ENCODE results near the gene PKN3. TPM values are rescaled to one million over a fixed set of nuclear protein-coding genes. Genes with fewer than 3 reads are reported as not detected.

The PKN3 gene
- total and polyA plus RNA-seq, 2 of the 13 experiments (the other 11 are each of a cell fraction or from before 2014, with no cell fraction given), result 10.5 to 13.2 TPM

DNA sequence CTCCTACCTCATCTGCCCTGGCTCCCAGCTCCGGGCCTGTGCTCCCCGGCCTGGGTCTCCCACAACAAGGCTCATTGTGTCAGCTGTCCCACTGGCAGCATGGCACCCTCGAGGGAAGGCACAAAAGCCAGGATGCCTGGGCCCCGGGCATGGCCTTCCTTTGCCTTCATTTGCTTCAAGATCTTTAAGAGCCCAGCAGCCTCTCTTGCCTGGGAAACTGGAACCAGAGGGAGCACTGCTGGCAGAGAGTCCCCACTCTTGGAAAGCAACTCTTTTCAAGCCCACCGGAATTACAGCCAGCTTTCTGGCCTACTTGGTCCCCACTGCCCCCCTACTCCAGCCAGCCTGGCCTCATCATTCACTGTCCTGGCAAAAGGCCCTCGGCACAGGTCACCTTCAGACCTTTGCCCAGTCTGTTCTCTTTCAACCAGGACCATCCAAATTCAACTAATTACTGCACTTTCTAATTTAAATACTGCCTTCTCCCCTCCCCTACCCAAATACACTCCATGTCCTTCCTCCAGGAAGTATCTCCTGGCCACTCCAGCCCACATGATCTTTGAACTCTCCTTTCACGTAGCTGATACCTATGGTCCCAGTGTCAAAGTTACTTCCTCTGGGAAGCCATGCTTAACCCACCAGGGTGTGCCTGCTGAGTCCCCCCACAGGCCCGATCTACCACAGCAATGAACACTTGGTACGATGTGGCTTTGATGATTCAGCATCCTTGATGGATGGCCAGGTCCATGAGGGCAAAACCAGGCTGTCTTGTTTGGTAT is 60.6 kb downstream of the PKN3 start (continued):
- no peak for TF ChIP-seq EED (CRISPR knock-in tag; IDR thresholded peaks at IDR 0.05)
- TF ChIP-seq, protein P1, sequence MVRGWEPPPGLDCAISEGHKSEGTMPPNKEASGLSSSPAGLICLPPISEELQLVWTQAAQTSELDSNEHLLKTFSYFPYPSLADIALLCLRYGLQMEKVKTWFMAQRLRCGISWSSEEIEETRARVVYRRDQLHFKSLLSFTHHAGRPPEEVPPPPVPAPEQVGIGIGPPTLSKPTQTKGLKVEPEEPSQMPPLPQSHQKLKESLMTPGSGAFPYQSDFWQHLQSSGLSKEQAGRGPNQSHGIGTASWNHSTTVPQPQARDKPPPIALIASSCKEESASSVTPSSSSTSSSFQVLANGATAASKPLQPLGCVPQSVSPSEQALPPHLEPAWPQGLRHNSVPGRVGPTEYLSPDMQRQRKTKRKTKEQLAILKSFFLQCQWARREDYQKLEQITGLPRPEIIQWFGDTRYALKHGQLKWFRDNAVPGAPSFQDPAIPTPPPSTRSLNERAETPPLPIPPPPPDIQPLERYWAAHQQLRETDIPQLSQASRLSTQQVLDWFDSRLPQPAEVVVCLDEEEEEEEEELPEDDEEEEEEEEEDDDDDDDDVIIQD (CRISPR knock-in tag; IDR thresholded peaks at IDR 0.05; ENCODE audit: low read depth), result peak; percentile 30; the same call in 1 of the 2 replicates
- TF ChIP-seq ERF (CRISPR knock-in tag; IDR thresholded peaks at IDR 0.05), result peak; percentile 16; the same call in 1 of the 2 replicates
- TF ChIP-seq PHF8 (CRISPR knock-in tag; IDR thresholded peaks at IDR 0.05), result 0 out of 2 replicates have a peak, but pooled peaks have one; percentile 23
- TF ChIP-seq ZNF614 (CRISPR knock-in tag; IDR thresholded peaks at IDR 0.05; ENCODE audit: borderline replicate concordance), result 0 out of 2 replicates have a peak, but pooled peaks have one; percentile 19
- peak; percentile 70 to 73; a peak in 3 of 4 replicates for TF ChIP-seq MAFK (conservative IDR thresholded peaks at IDR 0.05 in 1 of 2, IDR thresholded peaks at IDR 0.05 in 1 of 2; ENCODE audit: low read length in 2 of 2)
- TF ChIP-seq, protein P2, sequence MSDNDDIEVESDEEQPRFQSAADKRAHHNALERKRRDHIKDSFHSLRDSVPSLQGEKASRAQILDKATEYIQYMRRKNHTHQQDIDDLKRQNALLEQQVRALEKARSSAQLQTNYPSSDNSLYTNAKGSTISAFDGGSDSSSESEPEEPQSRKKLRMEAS (IDR thresholded peaks at IDR 0.05), result peak; percentile 44; the same call in 1 of the 2 replicates
- 0 out of 2 replicates have a peak, but pooled peaks have one; percentile 21 for TF ChIP-seq ZNF792 (CRISPR knock-in tag; IDR thresholded peaks at IDR 0.05)
- TF ChIP-seq, protein P3, sequence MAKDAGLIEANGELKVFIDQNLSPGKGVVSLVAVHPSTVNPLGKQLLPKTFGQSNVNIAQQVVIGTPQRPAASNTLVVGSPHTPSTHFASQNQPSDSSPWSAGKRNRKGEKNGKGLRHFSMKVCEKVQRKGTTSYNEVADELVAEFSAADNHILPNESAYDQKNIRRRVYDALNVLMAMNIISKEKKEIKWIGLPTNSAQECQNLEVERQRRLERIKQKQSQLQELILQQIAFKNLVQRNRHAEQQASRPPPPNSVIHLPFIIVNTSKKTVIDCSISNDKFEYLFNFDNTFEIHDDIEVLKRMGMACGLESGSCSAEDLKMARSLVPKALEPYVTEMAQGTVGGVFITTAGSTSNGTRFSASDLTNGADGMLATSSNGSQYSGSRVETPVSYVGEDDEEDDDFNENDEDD (CRISPR knock-in tag; IDR thresholded peaks at IDR 0.05; ENCODE audit: borderline replicate concordance), result no peak
- TF ChIP-seq, protein P4, sequence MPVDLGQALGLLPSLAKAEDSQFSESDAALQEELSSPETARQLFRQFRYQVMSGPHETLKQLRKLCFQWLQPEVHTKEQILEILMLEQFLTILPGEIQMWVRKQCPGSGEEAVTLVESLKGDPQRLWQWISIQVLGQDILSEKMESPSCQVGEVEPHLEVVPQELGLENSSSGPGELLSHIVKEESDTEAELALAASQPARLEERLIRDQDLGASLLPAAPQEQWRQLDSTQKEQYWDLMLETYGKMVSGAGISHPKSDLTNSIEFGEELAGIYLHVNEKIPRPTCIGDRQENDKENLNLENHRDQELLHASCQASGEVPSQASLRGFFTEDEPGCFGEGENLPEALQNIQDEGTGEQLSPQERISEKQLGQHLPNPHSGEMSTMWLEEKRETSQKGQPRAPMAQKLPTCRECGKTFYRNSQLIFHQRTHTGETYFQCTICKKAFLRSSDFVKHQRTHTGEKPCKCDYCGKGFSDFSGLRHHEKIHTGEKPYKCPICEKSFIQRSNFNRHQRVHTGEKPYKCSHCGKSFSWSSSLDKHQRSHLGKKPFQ (CRISPR knock-in tag; IDR thresholded peaks at IDR 0.05; ENCODE audit: insufficient replicate concordance), result peak; percentile 54
- peak; percentile 18; the same call in 1 of the 2 replicates for TF ChIP-seq TBX2 (CRISPR knock-in tag; IDR thresholded peaks at IDR 0.05; ENCODE audit: borderline replicate concordance)
- TF ChIP-seq, protein P5, sequence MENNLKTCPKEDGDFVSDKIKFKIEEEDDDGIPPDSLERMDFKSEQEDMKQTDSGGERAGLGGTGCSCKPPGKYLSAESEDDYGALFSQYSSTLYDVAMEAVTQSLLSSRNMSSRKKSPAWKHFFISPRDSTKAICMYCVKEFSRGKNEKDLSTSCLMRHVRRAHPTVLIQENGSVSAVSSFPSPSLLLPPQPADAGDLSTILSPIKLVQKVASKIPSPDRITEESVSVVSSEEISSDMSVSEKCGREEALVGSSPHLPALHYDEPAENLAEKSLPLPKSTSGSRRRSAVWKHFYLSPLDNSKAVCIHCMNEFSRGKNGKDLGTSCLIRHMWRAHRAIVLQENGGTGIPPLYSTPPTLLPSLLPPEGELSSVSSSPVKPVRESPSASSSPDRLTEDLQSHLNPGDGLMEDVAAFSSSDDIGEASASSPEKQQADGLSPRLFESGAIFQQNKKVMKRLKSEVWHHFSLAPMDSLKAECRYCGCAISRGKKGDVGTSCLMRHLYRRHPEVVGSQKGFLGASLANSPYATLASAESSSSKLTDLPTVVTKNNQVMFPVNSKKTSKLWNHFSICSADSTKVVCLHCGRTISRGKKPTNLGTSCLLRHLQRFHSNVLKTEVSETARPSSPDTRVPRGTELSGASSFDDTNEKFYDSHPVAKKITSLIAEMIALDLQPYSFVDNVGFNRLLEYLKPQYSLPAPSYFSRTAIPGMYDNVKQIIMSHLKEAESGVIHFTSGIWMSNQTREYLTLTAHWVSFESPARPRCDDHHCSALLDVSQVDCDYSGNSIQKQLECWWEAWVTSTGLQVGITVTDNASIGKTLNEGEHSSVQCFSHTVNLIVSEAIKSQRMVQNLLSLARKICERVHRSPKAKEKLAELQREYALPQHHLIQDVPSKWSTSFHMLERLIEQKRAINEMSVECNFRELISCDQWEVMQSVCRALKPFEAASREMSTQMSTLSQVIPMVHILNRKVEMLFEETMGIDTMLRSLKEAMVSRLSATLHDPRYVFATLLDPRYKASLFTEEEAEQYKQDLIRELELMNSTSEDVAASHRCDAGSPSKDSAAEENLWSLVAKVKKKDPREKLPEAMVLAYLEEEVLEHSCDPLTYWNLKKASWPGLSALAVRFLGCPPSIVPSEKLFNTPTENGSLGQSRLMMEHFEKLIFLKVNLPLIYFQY (CRISPR knock-in tag; IDR thresholded peaks at IDR 0.05; ENCODE audit: borderline replicate concordance), result peak; percentile 40; the same call in 1 of the 2 replicates
- TF ChIP-seq, protein P6, sequence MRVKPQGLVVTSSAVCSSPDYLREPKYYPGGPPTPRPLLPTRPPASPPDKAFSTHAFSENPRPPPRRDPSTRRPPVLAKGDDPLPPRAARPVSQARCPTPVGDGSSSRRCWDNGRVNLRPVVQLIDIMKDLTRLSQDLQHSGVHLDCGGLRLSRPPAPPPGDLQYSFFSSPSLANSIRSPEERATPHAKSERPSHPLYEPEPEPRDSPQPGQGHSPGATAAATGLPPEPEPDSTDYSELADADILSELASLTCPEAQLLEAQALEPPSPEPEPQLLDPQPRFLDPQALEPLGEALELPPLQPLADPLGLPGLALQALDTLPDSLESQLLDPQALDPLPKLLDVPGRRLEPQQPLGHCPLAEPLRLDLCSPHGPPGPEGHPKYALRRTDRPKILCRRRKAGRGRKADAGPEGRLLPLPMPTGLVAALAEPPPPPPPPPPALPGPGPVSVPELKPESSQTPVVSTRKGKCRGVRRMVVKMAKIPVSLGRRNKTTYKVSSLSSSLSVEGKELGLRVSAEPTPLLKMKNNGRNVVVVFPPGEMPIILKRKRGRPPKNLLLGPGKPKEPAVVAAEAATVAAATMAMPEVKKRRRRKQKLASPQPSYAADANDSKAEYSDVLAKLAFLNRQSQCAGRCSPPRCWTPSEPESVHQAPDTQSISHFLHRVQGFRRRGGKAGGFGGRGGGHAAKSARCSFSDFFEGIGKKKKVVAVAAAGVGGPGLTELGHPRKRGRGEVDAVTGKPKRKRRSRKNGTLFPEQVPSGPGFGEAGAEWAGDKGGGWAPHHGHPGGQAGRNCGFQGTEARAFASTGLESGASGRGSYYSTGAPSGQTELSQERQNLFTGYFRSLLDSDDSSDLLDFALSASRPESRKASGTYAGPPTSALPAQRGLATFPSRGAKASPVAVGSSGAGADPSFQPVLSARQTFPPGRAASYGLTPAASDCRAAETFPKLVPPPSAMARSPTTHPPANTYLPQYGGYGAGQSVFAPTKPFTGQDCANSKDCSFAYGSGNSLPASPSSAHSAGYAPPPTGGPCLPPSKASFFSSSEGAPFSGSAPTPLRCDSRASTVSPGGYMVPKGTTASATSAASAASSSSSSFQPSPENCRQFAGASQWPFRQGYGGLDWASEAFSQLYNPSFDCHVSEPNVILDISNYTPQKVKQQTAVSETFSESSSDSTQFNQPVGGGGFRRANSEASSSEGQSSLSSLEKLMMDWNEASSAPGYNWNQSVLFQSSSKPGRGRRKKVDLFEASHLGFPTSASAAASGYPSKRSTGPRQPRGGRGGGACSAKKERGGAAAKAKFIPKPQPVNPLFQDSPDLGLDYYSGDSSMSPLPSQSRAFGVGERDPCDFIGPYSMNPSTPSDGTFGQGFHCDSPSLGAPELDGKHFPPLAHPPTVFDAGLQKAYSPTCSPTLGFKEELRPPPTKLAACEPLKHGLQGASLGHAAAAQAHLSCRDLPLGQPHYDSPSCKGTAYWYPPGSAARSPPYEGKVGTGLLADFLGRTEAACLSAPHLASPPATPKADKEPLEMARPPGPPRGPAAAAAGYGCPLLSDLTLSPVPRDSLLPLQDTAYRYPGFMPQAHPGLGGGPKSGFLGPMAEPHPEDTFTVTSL (CRISPR knock-in tag; IDR thresholded peaks at IDR 0.05; ENCODE audit: borderline replicate concordance), result 0 out of 2 replicates have a peak, but pooled peaks have one; percentile 15
